Measurements from ENCODE around the gene TLNRD1.

DNA sequence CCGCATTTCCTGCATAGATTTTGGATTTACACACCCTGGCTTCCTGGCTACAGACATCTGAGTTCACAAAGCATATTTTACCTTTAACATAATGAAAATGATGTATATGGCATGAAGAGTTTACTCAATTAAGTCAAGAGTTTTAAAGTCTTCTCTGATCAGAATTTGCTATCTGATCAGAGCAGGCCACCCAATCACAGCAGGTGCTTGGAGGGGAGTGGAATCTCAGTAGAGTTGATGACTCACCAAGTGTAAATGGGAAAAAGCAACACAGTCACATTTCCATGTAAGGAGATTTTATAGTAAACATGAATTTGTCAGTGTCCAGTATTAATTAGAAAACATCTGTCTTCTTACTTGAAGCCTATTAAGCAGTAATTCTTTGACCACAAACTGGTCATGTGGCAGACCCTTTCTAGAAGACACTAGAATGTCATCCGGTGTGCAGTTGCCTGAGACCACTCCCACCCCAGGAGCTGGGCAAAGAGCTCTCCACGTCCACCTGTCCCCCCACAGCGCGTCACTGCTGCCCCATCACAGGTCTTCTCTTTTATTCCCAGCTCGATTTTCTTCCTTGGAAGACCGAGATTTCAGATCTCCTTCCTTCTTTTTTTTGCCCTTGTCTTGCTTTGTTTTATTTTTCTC lies 21.9 kb upstream of the TLNRD1 start:
- TF ChIP-seq CTCF (IDR thresholded peaks at IDR 0.05) = no peak
- no peak for TF ChIP-seq POLR2A (IDR thresholded peaks at IDR 0.05)
